ENCODE measurements around the gene COMMD1. TPM values are rescaled to one million over a fixed set of nuclear protein-coding genes. Genes with fewer than 3 reads are reported as not detected.
"Not testable (repeated sequence)": the region's sequence is repeated elsewhere in the genome, so short reads cannot be mapped to it uniquely, and the experiment has no call there.

The COMMD1 gene
- total and polyA plus RNA-seq, 5 donors, result 45.3 to 92.4 (median 56.8) TPM

DNA sequence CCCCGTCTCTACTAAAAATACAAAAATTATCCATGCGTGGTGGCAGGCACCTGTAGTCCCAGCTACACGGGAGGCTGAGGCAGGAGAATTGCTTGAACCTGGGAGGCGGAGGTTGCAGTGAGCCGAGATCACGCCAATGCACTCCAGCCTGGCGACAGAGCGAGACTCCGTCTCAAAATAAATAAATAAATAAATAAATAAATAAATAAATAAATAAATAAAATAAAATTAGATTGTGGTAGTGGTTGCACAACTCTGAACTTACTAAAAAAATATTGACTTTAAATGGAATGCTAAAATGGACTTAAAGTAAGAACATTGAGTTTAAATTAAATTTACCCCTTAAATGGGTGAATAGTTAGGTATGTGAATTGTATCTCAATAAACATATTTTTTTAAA is 255.2 kb downstream of the COMMD1 start:
- H3K27ac ChIP-seq (ENCODE audit: low read length); DNase-seq; H3K9me3 ChIP-seq (ENCODE audit: control insufficient read depth, low read length); H3K27me3 ChIP-seq (ENCODE audit: control insufficient read depth, insufficient read depth); ATAC-seq; intact Hi-C loops (cut with DNase I); H3K4me3 ChIP-seq (ENCODE audit: low read length): not testable (repeated sequence)
- peaks cover 11% of the 10 kb centered on the region for H3K4me1 ChIP-seq (ENCODE audit: control insufficient read depth, insufficient read depth, low read length)
- WGBS, result 98% methylated on average over 9 of the region's 9 CpGs

DNA sequence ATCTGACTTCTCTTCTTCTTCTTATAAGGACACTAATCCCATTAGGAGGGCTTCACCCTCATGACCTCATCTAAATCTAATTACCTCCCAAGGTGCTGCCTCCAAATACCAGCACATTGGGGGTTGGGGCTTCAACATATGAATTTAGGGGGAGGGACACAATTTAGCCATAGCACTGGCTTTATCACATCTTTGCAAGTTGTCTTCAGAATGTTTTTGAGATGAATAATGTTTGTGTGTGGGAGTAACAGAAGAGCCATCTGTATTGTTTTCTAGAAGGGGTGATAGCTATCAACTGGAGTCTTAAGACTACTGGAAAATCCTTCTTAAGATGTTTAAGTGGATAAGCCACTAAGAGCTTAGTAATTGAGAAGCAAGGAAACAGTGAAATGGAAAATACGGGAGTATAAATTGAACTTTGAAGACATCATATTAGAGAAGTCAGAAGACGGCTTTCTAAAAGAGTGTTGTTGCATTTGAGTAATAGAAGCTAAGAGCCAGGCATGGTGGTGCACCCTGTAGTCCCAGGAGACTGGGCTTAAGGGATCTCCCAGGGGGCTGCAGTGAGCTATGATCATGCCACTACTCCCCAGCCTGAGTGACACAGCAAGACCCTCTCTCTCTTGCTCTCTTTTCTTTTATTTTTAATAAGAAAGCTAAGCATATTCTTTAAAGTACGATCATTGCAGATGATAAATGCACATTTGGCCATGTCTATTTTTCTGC is 257.8 kb downstream of the COMMD1 start:
- Histone ChIP-seq H3K4me3 (ENCODE audit: low read length) (no peak overlapping the region), H3K27me3 (ENCODE audit: control insufficient read depth, insufficient read depth) (no peaks in the 10 kb centered on the region), H3K27ac (ENCODE audit: low read length) (no peak overlapping the region), H3K4me1 (ENCODE audit: control insufficient read depth, insufficient read depth, low read length) (peaks cover 6% of the 10 kb centered on the region), H3K9me3 (ENCODE audit: control insufficient read depth, low read length) (no peaks in the 10 kb centered on the region)
- WGBS, result 85% methylated on average over 3 of the region's 3 CpGs
- intact Hi-C loops (cut with DNase I), result no loop called here
- no peak for ATAC-seq
- DNase-seq, result no peak

DNA sequence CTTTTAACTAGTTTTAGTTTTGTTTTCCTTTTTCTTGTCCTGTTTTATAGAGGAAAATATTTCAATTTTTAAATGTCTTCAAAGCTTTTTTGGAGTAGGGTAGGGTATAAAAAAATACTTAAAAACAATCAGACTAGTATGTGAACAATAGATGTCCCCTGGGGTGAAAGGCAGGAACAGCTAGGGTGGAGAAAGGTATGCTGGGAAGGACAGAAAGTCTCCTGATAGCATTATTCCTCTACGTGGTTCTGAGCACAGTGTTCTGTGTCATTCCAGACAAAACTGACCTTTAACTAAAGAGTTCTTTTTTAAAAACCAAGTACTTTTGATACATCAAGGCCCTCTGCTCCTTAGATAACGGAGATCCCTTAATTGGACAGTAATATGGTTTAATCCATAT is 258.4 kb downstream of the COMMD1 start:
- H3K27ac ChIP-seq (ENCODE audit: low read length), result no peak overlapping the region
- H3K9me3 ChIP-seq (ENCODE audit: control insufficient read depth, low read length), result no peaks in the 10 kb centered on the region
- DNase-seq (no peak), ATAC-seq (peak in 1 of 2 donors; percentile 77)
- no peaks in the 10 kb centered on the region for H3K27me3 ChIP-seq (ENCODE audit: control insufficient read depth, insufficient read depth)
- peaks cover 6% of the 10 kb centered on the region for H3K4me1 ChIP-seq (ENCODE audit: control insufficient read depth, insufficient read depth, low read length)
- 52% methylated on average over 2 of the region's 2 CpGs for WGBS
- intact Hi-C loops (cut with DNase I), result no loop called here
- H3K4me3 ChIP-seq (ENCODE audit: low read length), result no peak overlapping the region

DNA sequence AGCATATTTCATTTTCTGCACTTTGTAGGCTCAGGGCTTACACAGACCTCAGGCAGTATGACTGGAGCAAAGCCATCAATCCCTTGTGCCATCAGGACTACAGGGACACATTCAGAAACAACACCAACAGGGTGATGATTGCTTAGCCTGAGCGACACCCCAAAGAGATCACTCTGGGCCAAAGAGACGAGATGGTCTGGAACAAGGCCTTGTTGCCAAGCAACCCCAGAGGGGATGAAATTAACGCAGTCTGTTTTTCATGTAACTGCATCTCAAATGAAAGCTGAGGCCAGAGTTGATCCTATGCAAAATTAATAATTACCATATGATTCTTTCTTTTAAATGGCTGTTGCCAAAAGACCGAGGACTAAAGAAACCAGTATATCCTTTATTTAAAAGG is 270.3 kb downstream of the COMMD1 start:
- H3K27ac ChIP-seq (ENCODE audit: low read length), result no peak overlapping the region
- WGBS, result 50% methylated on average over 4 of the region's 4 CpGs
- ATAC-seq, result peak; percentile 88 to 89

DNA sequence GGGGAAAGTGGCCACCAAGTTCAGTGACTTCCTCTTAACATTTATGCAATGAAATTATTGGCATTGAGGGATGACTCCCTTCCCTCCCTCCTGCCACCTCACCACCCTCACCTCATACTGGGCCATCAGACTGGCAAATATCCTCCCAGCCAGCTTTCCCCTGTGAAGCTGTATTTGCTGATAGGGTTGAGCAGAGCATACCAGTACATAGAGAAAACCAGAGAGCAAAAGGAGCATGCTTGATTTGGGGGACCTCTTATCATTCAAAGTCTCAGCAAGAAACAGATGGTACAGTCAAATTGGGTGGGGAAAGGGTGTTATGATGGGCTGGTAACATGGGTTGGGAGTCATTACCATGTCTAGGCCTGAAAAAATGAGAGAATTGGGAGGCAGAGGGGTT is 271.3 kb downstream of the COMMD1 start:
- ATAC-seq (peak; percentile 6 to 27), DNase-seq (no peak)
- H3K4me3 ChIP-seq (ENCODE audit: low read length), result no peak overlapping the region
- H3K27me3 ChIP-seq (ENCODE audit: control insufficient read depth, insufficient read depth), result no peaks in the 10 kb centered on the region
- peaks cover 10% of the 10 kb centered on the region for H3K4me1 ChIP-seq (ENCODE audit: control insufficient read depth, insufficient read depth, low read length)
- intact Hi-C loops (cut with DNase I), result loop anchor here in 1 of 4 donors (10.0 kb wide), 1 partner anchor 162 kb away; no protein-coding TSS in a partner anchor
- H3K9me3 ChIP-seq (ENCODE audit: control insufficient read depth, low read length), result no peaks in the 10 kb centered on the region
- H3K27ac ChIP-seq (ENCODE audit: low read length), result peak overlapping the region; percentile 80

More for the DNA sequence above, 270.3 kb downstream of the COMMD1 start:
- DNase-seq, result peak; percentile 42 to 69 (median 61)
- intact Hi-C loops (cut with DNase I), result loop anchor here in 1 of 4 donors (10.0 kb wide), 1 partner anchor 161 kb away; no protein-coding TSS in a partner anchor
- Histone ChIP-seq H3K4me3 (ENCODE audit: low read length) (no peak overlapping the region), H3K4me1 (ENCODE audit: control insufficient read depth, insufficient read depth, low read length) (peaks cover 10% of the 10 kb centered on the region), H3K27me3 (ENCODE audit: control insufficient read depth, insufficient read depth) (no peaks in the 10 kb centered on the region), H3K9me3 (ENCODE audit: control insufficient read depth, low read length) (no peaks in the 10 kb centered on the region)

DNA sequence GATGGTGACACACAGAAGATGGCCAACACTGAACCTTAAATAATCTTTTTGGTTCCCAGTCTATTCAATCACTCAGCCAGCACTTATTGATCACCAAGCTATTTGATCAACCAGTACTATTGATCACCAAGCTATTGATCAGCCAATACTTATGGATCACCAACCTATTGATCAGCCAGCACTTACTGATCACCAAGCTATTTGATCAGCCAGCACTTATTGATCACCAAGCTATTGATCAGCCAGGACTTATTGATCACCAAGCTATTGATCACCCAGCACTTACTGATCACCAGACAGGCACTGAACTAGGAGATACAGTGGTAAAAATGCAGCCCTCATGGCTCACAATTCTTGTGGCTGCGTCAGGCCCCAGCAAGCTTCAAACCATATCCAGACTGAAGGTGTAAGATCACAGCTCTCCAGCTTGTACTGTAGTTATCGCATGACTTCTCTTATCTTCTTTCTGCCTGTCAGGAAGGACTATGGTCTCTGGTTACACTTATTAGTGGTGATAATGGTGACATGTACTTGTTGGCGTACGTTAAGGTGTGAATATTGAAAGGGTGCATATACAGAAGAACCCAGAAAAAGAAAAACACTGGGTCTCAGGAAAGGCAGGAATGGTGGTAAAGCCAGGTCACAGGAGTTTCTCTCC is 272.0 kb downstream of the COMMD1 start:
- H3K9me3 ChIP-seq (ENCODE audit: control insufficient read depth, low read length), result no peaks in the 10 kb centered on the region
- intact Hi-C loops (cut with DNase I), result loop anchor here in 1 of 4 donors (10.0 kb wide), 1 partner anchor 163 kb away; no protein-coding TSS in a partner anchor
- no peak for DNase-seq
- ATAC-seq, result peak in 1 of 2 donors; percentile 31
- H3K27ac ChIP-seq (ENCODE audit: low read length), result peak overlapping the region; percentile 80
- 66% methylated on average over 4 of the region's 4 CpGs for WGBS
- H3K4me1 ChIP-seq (ENCODE audit: control insufficient read depth, insufficient read depth, low read length), result peaks cover 10% of the 10 kb centered on the region
- H3K4me3 ChIP-seq (ENCODE audit: low read length), result no peak overlapping the region
- H3K27me3 ChIP-seq (ENCODE audit: control insufficient read depth, insufficient read depth), result no peaks in the 10 kb centered on the region

DNA sequence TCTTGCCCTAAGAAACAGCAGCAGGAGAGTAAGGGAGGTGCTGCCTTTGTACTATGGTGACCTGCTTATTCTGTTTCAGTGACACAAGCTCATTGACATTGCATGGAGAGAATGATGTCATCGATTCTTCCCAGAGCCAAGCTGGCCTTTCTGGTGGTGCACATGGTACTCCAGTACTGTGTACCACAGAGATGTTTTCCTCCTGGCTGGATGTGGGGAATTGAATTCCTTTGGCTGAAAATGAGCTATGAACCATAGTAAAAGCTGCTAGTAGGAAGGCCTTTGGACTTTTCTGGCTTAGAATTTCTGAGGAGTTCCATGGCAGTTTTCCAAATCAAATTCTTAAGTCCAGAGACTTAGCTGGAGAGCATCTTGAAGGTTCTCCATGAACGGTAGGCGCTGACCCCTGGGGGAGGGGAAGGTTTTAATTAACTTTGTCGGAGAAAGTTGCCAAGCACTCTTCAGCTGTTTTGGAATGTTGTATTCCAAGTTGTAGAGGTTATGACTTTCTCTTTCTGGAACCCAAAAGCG is 273.3 kb downstream of the COMMD1 start:
- DNase-seq, result peak in 2 of 3 donors; percentile 23 to 78
- intact Hi-C loops (cut with DNase I), result loop anchor here in 1 of 4 donors (10.0 kb wide), 1 partner anchor 164 kb away; no protein-coding TSS in a partner anchor

DNA sequence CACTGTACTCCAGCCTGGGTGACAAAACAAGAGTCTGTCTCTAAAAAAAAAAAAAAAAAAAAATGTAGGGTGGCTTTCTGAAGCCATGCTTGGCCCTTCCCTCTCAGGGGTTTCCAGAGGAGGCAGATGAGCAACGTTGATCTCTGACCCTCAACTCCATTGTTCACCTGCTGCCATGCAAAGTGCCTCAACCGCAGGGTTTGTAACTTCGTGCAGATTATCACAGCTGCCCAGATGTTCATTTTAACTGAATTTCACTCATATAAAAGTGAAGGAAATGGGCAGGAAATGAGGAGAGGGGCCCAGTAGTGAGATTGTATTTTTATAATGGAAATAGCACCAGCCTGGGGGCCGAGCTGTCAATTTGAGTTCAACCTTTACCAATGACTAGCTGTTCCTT is 275.5 kb downstream of the COMMD1 start:
- Histone ChIP-seq H3K9me3 (ENCODE audit: control insufficient read depth, low read length) (no peaks in the 10 kb centered on the region), H3K27ac (ENCODE audit: low read length) (no peak overlapping the region), H3K4me3 (ENCODE audit: low read length) (no peak overlapping the region), H3K27me3 (ENCODE audit: control insufficient read depth, insufficient read depth) (no peaks in the 10 kb centered on the region), H3K4me1 (ENCODE audit: control insufficient read depth, insufficient read depth, low read length) (peaks cover 17% of the 10 kb centered on the region)
- DNase-seq (no peak), ATAC-seq (no peak)
- WGBS, result 77% methylated on average over 4 of the region's 4 CpGs
- intact Hi-C loops (cut with DNase I), result loop anchor here in 1 of 4 donors (10.0 kb wide), 1 partner anchor 166 kb away; no protein-coding TSS in a partner anchor

More for the DNA sequence above, 273.3 kb downstream of the COMMD1 start:
- H3K9me3 ChIP-seq (ENCODE audit: control insufficient read depth, low read length), result no peaks in the 10 kb centered on the region
- WGBS, result 58% methylated on average over 5 of the region's 5 CpGs
- H3K4me1 ChIP-seq (ENCODE audit: control insufficient read depth, insufficient read depth, low read length), result peaks cover 10% of the 10 kb centered on the region
- peak overlapping the region; percentile 74 for H3K27ac ChIP-seq (ENCODE audit: low read length)
- H3K4me3 ChIP-seq (ENCODE audit: low read length), result no peak overlapping the region
- peak; percentile 72 to 74 for ATAC-seq
- H3K27me3 ChIP-seq (ENCODE audit: control insufficient read depth, insufficient read depth), result no peaks in the 10 kb centered on the region

DNA sequence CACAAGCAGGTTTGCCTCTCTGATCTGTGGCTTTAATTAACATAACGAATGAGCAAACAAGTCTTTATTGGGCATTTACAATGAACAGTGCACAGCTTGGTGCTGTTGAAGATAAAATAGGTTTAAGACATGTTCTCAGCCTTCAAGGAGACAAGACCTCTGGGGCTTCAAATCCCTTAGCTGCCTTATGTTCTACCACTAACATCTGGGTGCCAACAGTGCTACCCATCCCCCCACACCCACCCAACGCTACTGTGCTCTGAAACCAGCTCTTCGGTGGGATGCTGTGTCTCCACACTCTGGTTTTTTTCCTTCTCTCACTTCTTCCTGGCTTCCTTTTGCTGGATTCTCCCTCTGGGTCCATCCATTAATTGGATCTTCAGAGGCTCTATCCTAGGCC is 276.4 kb downstream of the COMMD1 start:
- intact Hi-C loops (cut with DNase I), result loop anchor here in 1 of 4 donors (10.0 kb wide), 1 partner anchor 167 kb away; no protein-coding TSS in a partner anchor
- Histone ChIP-seq H3K4me1 (ENCODE audit: control insufficient read depth, insufficient read depth, low read length) (peaks cover 17% of the 10 kb centered on the region), H3K9me3 (ENCODE audit: control insufficient read depth, low read length) (no peaks in the 10 kb centered on the region), H3K27me3 (ENCODE audit: control insufficient read depth, insufficient read depth) (no peaks in the 10 kb centered on the region), H3K27ac (ENCODE audit: low read length) (no peak overlapping the region), H3K4me3 (ENCODE audit: low read length) (no peak overlapping the region)
- 90% methylated on average over 3 of the region's 3 CpGs for WGBS
- DNase-seq (no peak), ATAC-seq (no peak)

DNA sequence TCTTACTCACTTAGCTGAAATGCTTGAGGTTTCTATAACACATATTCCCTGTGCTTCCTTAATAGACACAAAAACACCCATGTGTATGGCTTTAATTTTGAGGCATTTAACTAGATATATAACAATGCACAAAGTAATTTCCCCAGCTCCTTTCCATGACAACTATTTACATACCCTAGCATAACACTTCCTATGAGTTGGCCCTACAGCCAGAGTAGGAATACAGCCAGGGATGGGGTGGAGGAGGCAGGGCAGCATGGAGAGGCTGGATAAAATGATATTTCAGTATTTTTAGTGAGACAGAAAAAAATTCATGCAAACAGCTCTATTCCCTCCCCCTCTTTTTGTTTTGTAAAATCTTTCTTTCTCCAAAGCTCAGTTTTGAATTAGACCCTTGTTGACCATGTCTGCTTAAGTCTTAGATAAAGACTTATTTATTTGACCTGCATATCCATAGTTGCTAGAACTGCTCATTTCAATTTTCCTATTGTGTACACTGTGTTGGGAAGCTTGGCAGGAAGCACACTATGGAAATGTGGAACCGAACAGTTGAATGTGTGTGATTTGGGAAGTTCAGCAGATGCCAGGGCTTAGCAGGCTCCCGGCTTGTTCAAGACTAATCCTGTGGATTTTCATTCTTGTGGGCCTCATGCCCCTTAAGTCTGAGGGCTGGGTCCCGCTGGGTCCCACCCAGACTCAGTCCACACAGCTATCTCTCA is 279.2 kb downstream of the COMMD1 start:
- DNase-seq, result no peak
- H3K27me3 ChIP-seq (ENCODE audit: control insufficient read depth, insufficient read depth), result no peaks in the 10 kb centered on the region
- H3K27ac ChIP-seq (ENCODE audit: low read length), result no peak overlapping the region
- H3K4me1 ChIP-seq (ENCODE audit: control insufficient read depth, insufficient read depth, low read length), result peaks cover 16% of the 10 kb centered on the region
- H3K9me3 ChIP-seq (ENCODE audit: control insufficient read depth, low read length), result no peaks in the 10 kb centered on the region
- ATAC-seq, result no peak
- intact Hi-C loops (cut with DNase I), result loop anchor here in 1 of 4 donors (10.0 kb wide), 1 partner anchor 170 kb away; no protein-coding TSS in a partner anchor
- no peak overlapping the region for H3K4me3 ChIP-seq (ENCODE audit: low read length)
- 66% methylated on average over 3 of the region's 3 CpGs for WGBS

All from right cardiac atrium (tissue), 5 donors.